HCT116 (cell line): ENCODE results near the gene KIF1A. TPM values are rescaled to one million over a fixed set of nuclear protein-coding genes. Genes with fewer than 3 reads are reported as not detected.

Experiments used
- ATAC-seq: fragments of 200-7000 bp; cut with Tn5 transposase; 2 replicates; pipeline ENCODE4 v1.9.1; 2020; ENCODE audit warnings: mild to moderate bottlenecking, moderate library complexity
- BruUV-seq: library from RNA; stranded (reverse); fragments of 400-500 nt; replicated peaks from 2 replicates; lab custom pipeline; 2021; lab: Mats Ljungman, UMichigan
- CTCF ChIA-PET: fragments of 300-600 bp; sonication (Branson Sonifier 250); formaldehyde crosslinking; loops from one replicate; lab custom pipeline; 2021; ENCODE audit warnings: antibody characterized with exemption; lab: Charles Lee
- POLR2A ChIA-PET: fragments of 300-600, 350-600 bp; sonication (Branson Sonifier 250); formaldehyde crosslinking; loops from one replicate; lab custom pipeline; 2021; ENCODE audit warnings: antibody characterized with exemption; lab: Charles Lee
- RAD21 ChIA-PET, 2 experiments: fragments of 300-600 bp; sonication (Branson Sonifier 250); formaldehyde crosslinking; loops; one replicate each; lab custom pipeline; 2023; ENCODE audit warnings: low total read pairs in 2 of 2; ENCODE audit not compliant: uncharacterized antibody in 2 of 2, unreplicated experiment in 2 of 2, low non-redundant PET in 1 of 2; lab: Charles Lee
- DNase-seq: peaks from one replicate; pipeline ENCODE4 v3.0.0-alpha.2; 2010; ENCODE audit warnings: low read depth, low spot score
- H2AFZ ChIP-seq: fragments of 200-600 bp; shearing (Covaris generic), sonication (generic); 2 replicates; pipeline ENCODE4 v1.6.1; 2017; ENCODE audit warnings: low read depth, mixed run types, mixed read lengths, antibody characterized with exemption, low read length; ENCODE audit not compliant: poor library complexity, severe bottlenecking
- H3K27ac ChIP-seq: 2 replicates; pipeline ENCODE4 v1.5.1; 2012; ENCODE audit warnings: low read depth, low read length
- H3K27me3 ChIP-seq: fragments of 200-600 bp; sonication (generic); 2 replicates; pipeline ENCODE4 v1.6.1; 2016; ENCODE audit warnings: mixed run types, low read length, mixed read lengths; ENCODE audit not compliant: insufficient read depth
- H3K36me3 ChIP-seq, 2 experiments: fragments of 200-500 bp in 1 of 2; fragments of 200-600 bp in 1 of 2; sonication (Bioruptor generic) in 1 of 2; sonication (generic) in 1 of 2; 2 replicates each; pipeline versions ENCODE4 v1.5.1 to v1.6.1; 2014 to 2016; ENCODE audit warnings: low read length in 2 of 2, inconsistent platforms in 1 of 2, mixed read lengths in 1 of 2, mixed run types in 1 of 2; ENCODE audit not compliant: insufficient read depth in 2 of 2, control insufficient read depth in 1 of 2
- H3K4me1 ChIP-seq, 2 experiments: fragments of 200-600 bp in 1 of 2; sonication (generic) in 1 of 2; 2 replicates each; pipeline versions ENCODE4 v1.5.1 to v1.6.1; 2012 to 2017; ENCODE audit warnings: low read length in 2 of 2, inconsistent platforms in 1 of 2, mild to moderate bottlenecking in 1 of 2, mixed read lengths in 1 of 2, mixed run types in 1 of 2, moderate library complexity in 1 of 2; ENCODE audit not compliant: insufficient read depth in 2 of 2, control insufficient read depth in 1 of 2
- H3K4me2 ChIP-seq: fragments of 200-600 bp; sonication (generic); 2 replicates; pipeline ENCODE4 v1.6.1; 2017; ENCODE audit warnings: mixed run types, low read length, mixed read lengths
- H3K4me3 ChIP-seq, 2 experiments: fragments of 200-600 bp in 1 of 2; sonication (generic) in 1 of 2; replicated peaks in 1 of 2; 2 replicates each; pipeline ENCODE4 v1.5.1; 2011 to 2016; ENCODE audit warnings: low read length in 2 of 2, control low read depth in 1 of 2, low read depth in 1 of 2, mild to moderate bottlenecking in 1 of 2, mixed read lengths in 1 of 2, mixed run types in 1 of 2
- H3K79me2 ChIP-seq: fragments of 200-600 bp; sonication (generic); 2 replicates; pipeline ENCODE4 v1.6.1; 2017; ENCODE audit warnings: mild to moderate bottlenecking, mixed run types, low read length, moderate library complexity, mixed read lengths; ENCODE audit not compliant: insufficient read depth
- H3K9ac ChIP-seq: fragments of 200-600 bp; sonication (generic); 2 replicates; pipeline ENCODE4 v1.6.1; 2016; ENCODE audit warnings: low read length, mixed read lengths
- H3K9me2 ChIP-seq: fragments of 200-600 bp; sonication (generic), shearing (Covaris generic); 2 replicates; pipeline ENCODE4 v1.6.1; 2017; ENCODE audit warnings: mixed run types, mild to moderate bottlenecking, moderate library complexity; ENCODE audit not compliant: insufficient read depth
- H3K9me3 ChIP-seq, 2 experiments: fragments of 200-500 bp in 1 of 2; fragments of 200-600 bp in 1 of 2; sonication (Bioruptor generic) in 1 of 2; sonication (generic) in 1 of 2; 2 replicates each; pipeline ENCODE4 v1.6.1; 2014 to 2017; ENCODE audit warnings: low read length in 2 of 2, mixed read lengths in 2 of 2, inconsistent platforms in 1 of 2, low read depth in 1 of 2, mild to moderate bottlenecking in 1 of 2, mixed run types in 1 of 2, moderate library complexity in 1 of 2; ENCODE audit not compliant: control insufficient read depth in 1 of 2, insufficient read depth in 1 of 2
- H4K20me1 ChIP-seq: fragments of 200-600 bp; sonication (generic), shearing (Covaris generic); 2 replicates; pipeline ENCODE4 v1.6.1; 2017; ENCODE audit warnings: mixed run types, mild to moderate bottlenecking, moderate library complexity; ENCODE audit not compliant: insufficient read depth
- CBX3 ChIP-seq: IDR thresholded peaks from 2 replicates; pipeline ENCODE4 v1.6.1; 2012; ENCODE audit warnings: low read depth
- CEBPB ChIP-seq: IDR thresholded peaks from 2 replicates; pipeline ENCODE4 v1.6.1; 2012; ENCODE audit warnings: low read depth
- EZH2 ChIP-seq: fragments of 200-600 bp; sonication (generic); IDR thresholded peaks from 2 replicates; pipeline ENCODE4 v1.6.1; 2017; ENCODE audit warnings: antibody characterized with exemption, mixed run types
- EZH2phosphoT487 ChIP-seq: fragments of 200-600 bp; IDR thresholded peaks from 2 replicates; pipeline ENCODE4 v1.6.1; 2018; ENCODE audit warnings: antibody characterized with exemption, borderline replicate concordance
- POLR2A ChIP-seq: IDR thresholded peaks from 2 replicates; pipeline ENCODE4 v1.7.0; 2011; ENCODE audit warnings: borderline replicate concordance; ENCODE audit not compliant: insufficient read depth, insufficient read length; ENCODE audit errors: extremely low read depth
- RAD21 ChIP-seq: IDR thresholded peaks from 2 replicates; pipeline ENCODE4 v1.6.1; 2012; ENCODE audit warnings: low read depth, mild to moderate bottlenecking
- YY1 ChIP-seq: IDR thresholded peaks from 2 replicates; pipeline ENCODE4 v1.6.1; 2011; ENCODE audit warnings: low read length, low read depth, moderate library complexity, mild to moderate bottlenecking; ENCODE audit not compliant: insufficient replicate concordance; ENCODE audit errors: extremely low read depth
- intact Hi-C: fragments of 100-400 bp; cut with micrococcal nuclease; formaldehyde crosslinking; loops from 2 replicates; pipeline ENCODE4 v1.10.0; 2022
- total RNA-seq: library from RNA; stranded (reverse); gene quantifications from one replicate; pipeline ENCODE4 v1.2.1, GENCODE V29; 2021; ENCODE audit not compliant: unreplicated experiment
- TF ChIP-seq, protein P1 (sequence below): IDR thresholded peaks from 2 replicates; pipeline ENCODE4 v1.6.1; 2011; ENCODE audit warnings: mild to moderate bottlenecking, low read length, moderate library complexity; ENCODE audit not compliant: insufficient replicate concordance; ENCODE audit errors: extremely low read depth
- TF ChIP-seq, protein P2 (sequence below): IDR thresholded peaks from 2 replicates; pipeline ENCODE4 v1.6.1; 2012
- TF ChIP-seq, protein P3 (sequence below), 3 experiments: fragments of 200-600 bp in 1 of 3; sonication (generic) in 1 of 3; IDR thresholded peaks in 2 of 3; conservative IDR thresholded peaks in 1 of 3; 2 replicates each; pipeline ENCODE4 v1.5.1; 2012 to 2017; ENCODE audit warnings: low read depth in 2 of 3, low read length in 2 of 3, antibody characterized with exemption in 1 of 3, borderline replicate concordance in 1 of 3, control low read depth in 1 of 3, mild to moderate bottlenecking in 1 of 3, mixed read lengths in 1 of 3, mixed run types in 1 of 3, moderate library complexity in 1 of 3; ENCODE audit not compliant: insufficient read depth in 1 of 3

The KIF1A gene
- total RNA-seq, 1 experiment from 2014 or later, result 0.27 TPM

DNA sequence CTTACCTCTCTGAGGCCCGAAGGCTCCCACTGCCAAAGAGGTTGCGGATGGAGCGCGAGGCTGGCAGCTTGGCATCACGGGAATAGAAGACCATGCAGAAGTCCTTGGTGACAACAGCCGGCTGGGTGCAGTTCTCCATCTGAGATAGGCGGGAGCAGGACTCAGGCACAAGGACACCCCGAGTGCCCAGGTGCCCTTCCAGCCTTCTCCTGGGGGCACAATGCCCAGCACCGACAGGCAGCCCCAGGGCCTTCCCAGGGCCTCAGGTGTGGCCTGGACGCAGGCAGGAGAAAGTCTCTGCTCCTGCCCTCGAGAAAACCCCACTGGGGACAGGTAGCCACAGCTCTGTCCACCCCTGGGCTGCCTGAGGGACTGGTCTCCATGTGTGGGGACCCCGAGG is 94.8 kb downstream of the KIF1A start:
- Histone ChIP-seq H3K36me3 (no peaks in the 10 kb centered on the region), H3K4me3 (no peak overlapping the region), H3K9ac (no peak overlapping the region), H3K4me2 (no peak overlapping the region), H3K27me3 (no peaks in the 10 kb centered on the region), H3K9me2 (no peaks in the 10 kb centered on the region), H3K79me2 (no peaks in the 10 kb centered on the region), H3K4me1 (no peaks in the 10 kb centered on the region), H3K27ac (no peak overlapping the region), H2AFZ (no peak overlapping the region), H3K9me3 (no peaks in the 10 kb centered on the region), H4K20me1 (no peaks in the 10 kb centered on the region)
- POLR2A ChIA-PET, result no interaction called here
- intact Hi-C loops, result no loop called here
- TF ChIP-seq POLR2A, result no peak
- TF ChIP-seq, protein P1, sequence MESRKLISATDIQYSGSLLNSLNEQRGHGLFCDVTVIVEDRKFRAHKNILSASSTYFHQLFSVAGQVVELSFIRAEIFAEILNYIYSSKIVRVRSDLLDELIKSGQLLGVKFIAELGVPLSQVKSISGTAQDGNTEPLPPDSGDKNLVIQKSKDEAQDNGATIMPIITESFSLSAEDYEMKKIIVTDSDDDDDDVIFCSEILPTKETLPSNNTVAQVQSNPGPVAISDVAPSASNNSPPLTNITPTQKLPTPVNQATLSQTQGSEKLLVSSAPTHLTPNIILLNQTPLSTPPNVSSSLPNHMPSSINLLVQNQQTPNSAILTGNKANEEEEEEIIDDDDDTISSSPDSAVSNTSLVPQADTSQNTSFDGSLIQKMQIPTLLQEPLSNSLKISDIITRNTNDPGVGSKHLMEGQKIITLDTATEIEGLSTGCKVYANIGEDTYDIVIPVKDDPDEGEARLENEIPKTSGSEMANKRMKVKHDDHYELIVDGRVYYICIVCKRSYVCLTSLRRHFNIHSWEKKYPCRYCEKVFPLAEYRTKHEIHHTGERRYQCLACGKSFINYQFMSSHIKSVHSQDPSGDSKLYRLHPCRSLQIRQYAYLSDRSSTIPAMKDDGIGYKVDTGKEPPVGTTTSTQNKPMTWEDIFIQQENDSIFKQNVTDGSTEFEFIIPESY, result no peak
- no peak for TF ChIP-seq RAD21
- TF ChIP-seq, protein P2, sequence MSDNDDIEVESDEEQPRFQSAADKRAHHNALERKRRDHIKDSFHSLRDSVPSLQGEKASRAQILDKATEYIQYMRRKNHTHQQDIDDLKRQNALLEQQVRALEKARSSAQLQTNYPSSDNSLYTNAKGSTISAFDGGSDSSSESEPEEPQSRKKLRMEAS, result no peak
- no peak for TF ChIP-seq EZH2
- TF ChIP-seq YY1, result no peak
- no peak for TF ChIP-seq EZH2phosphoT487
- no peak for TF ChIP-seq CEBPB
- TF ChIP-seq, protein P3, sequence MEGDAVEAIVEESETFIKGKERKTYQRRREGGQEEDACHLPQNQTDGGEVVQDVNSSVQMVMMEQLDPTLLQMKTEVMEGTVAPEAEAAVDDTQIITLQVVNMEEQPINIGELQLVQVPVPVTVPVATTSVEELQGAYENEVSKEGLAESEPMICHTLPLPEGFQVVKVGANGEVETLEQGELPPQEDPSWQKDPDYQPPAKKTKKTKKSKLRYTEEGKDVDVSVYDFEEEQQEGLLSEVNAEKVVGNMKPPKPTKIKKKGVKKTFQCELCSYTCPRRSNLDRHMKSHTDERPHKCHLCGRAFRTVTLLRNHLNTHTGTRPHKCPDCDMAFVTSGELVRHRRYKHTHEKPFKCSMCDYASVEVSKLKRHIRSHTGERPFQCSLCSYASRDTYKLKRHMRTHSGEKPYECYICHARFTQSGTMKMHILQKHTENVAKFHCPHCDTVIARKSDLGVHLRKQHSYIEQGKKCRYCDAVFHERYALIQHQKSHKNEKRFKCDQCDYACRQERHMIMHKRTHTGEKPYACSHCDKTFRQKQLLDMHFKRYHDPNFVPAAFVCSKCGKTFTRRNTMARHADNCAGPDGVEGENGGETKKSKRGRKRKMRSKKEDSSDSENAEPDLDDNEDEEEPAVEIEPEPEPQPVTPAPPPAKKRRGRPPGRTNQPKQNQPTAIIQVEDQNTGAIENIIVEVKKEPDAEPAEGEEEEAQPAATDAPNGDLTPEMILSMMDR (IDR thresholded peaks at IDR 0.05 in 2 of 3, conservative IDR thresholded peaks at IDR 0.05 in 1 of 3; ENCODE audit: borderline replicate concordance in 1 of 3, insufficient read depth in 1 of 3, low read depth in 2 of 3, low read length in 2 of 3), result no peak
- no peak for TF ChIP-seq CBX3
- DNase-seq, result no peak
- CTCF ChIA-PET, result no interaction called here
- RAD21 ChIA-PET, result no interaction called here
- no TSS peak for BruUV-seq
- no peak for ATAC-seq
